MM.1S (cell line): ENCODE data around the gene AHNAK.

Experiments
- DNase-seq: peaks from one replicate; pipeline ENCODE4 v3.0.0-alpha.2; 2015
- H2AFZ ChIP-seq: fragments of 300-600 bp; sonication (generic); 2 replicates; pipeline ENCODE4 v1.6.0; 2016; ENCODE audit warnings: antibody characterized with exemption, low read length
- H3F3A ChIP-seq: fragments of 300-600 bp; sonication (generic); 2 replicates; pipeline ENCODE4 v1.6.1; 2016; ENCODE audit warnings: mild to moderate bottlenecking, antibody characterized with exemption, low read length, moderate library complexity, mixed read lengths; ENCODE audit not compliant: insufficient read depth
- H3K27ac ChIP-seq: fragments of 300-600 bp; sonication (generic); 2 replicates; pipeline ENCODE4 v1.5.1; 2016; ENCODE audit warnings: mild to moderate bottlenecking, low read length
- H3K27me3 ChIP-seq: fragments of 300-600 bp; sonication (generic); replicated peaks from 2 replicates; pipeline ENCODE4 v1.6.0; 2016; ENCODE audit warnings: low read length; ENCODE audit not compliant: insufficient read depth
- H3K36me3 ChIP-seq: fragments of 300-600 bp; sonication (generic); replicated peaks from 2 replicates; pipeline ENCODE4 v1.6.1; 2016; ENCODE audit warnings: mild to moderate bottlenecking, low read length, mixed read lengths; ENCODE audit not compliant: insufficient read depth
- H3K4me1 ChIP-seq: fragments of 300-600 bp; sonication (generic); 2 replicates; pipeline ENCODE4 v1.6.1; 2016; ENCODE audit warnings: low read length, mixed read lengths
- H3K4me2 ChIP-seq: fragments of 300-600 bp; sonication (generic); 2 replicates; pipeline ENCODE4 v1.6.0; 2016; ENCODE audit warnings: low read depth, low read length
- H3K4me3 ChIP-seq: fragments of 300-600 bp; sonication (generic); 2 replicates; pipeline ENCODE4 v1.5.1; 2016; ENCODE audit warnings: low read length, mixed read lengths
- H3K79me2 ChIP-seq: fragments of 300-600 bp; sonication (generic); 2 replicates; pipeline ENCODE4 v1.6.1; 2016; ENCODE audit warnings: mixed run types, low read length, mixed read lengths
- H3K9ac ChIP-seq: fragments of 300-600 bp; sonication (generic); 2 replicates; pipeline ENCODE4 v1.6.1; 2016; ENCODE audit warnings: low read length, mixed read lengths
- H3K9me2 ChIP-seq: fragments of 300-600 bp; sonication (generic); replicated peaks from 2 replicates; pipeline ENCODE4 v1.6.1; 2016; ENCODE audit warnings: mild to moderate bottlenecking, low read length, mixed read lengths; ENCODE audit not compliant: insufficient read depth
- H3K9me3 ChIP-seq: fragments of 300-600 bp; sonication (generic); replicated peaks from 2 replicates; pipeline ENCODE4 v1.6.1; 2016; ENCODE audit warnings: mild to moderate bottlenecking, low read length, mixed read lengths; ENCODE audit not compliant: insufficient read depth
- H4K20me1 ChIP-seq: fragments of 300-600 bp; sonication (generic); 2 replicates; pipeline ENCODE4 v1.6.1; 2016; ENCODE audit warnings: mild to moderate bottlenecking, low read length, moderate library complexity, mixed read lengths; ENCODE audit not compliant: insufficient read depth
- CTCF ChIP-seq: fragments of 300-600 bp; sonication (generic); IDR thresholded peaks from 2 replicates; pipeline ENCODE4 v1.5.1; 2016; ENCODE audit warnings: antibody characterized with exemption, low read length, mixed read lengths
- EZH2 ChIP-seq: fragments of 300-600 bp; sonication (generic); optimal IDR thresholded peaks from 2 replicates; pipeline ENCODE3; 2017; ENCODE audit warnings: low read depth, mild to moderate bottlenecking, antibody characterized with exemption, low read length, mixed read lengths
- EZH2phosphoT487 ChIP-seq: fragments of 300-600 bp; sonication (generic); IDR thresholded peaks from 2 replicates; pipeline ENCODE4 v1.6.1; 2018; ENCODE audit warnings: antibody characterized with exemption, low read length

The AHNAK gene

GRCh38 chr11:62506413-62507124 is 40.0 kb downstream of the AHNAK start:
- H3K79me2 ChIP-seq = no peaks in the 10 kb centered on the region
- peaks cover 10% of the 10 kb centered on the region for H3K4me1 ChIP-seq
- no peaks in the 10 kb centered on the region for H3K9me2 ChIP-seq
- no peak overlapping the region for H2AFZ ChIP-seq
- H3K27ac ChIP-seq = no peak overlapping the region
- no peaks in the 10 kb centered on the region for H3K27me3 ChIP-seq
- no peaks in the 10 kb centered on the region for H3F3A ChIP-seq
- no peaks in the 10 kb centered on the region for H4K20me1 ChIP-seq
- no peak for DNase-seq
- TF ChIP-seq CTCF (no peak), EZH2phosphoT487 (no peak), EZH2 (no peak)
- no peak overlapping the region for H3K4me2 ChIP-seq
- H3K4me3 ChIP-seq = no peak overlapping the region
- no peak overlapping the region for H3K9ac ChIP-seq
- H3K9me3 ChIP-seq = no peaks in the 10 kb centered on the region
- H3K36me3 ChIP-seq = no peaks in the 10 kb centered on the region

GRCh38 chr11:62505440-62506091 is 41.0 kb downstream of the AHNAK start:
- no peaks in the 10 kb centered on the region for H3K36me3 ChIP-seq
- H3K9me3 ChIP-seq = no peaks in the 10 kb centered on the region
- H3F3A ChIP-seq = no peaks in the 10 kb centered on the region
- no peak overlapping the region for H3K27ac ChIP-seq
- H3K27me3 ChIP-seq = no peaks in the 10 kb centered on the region
- H3K4me1 ChIP-seq = peaks cover 10% of the 10 kb centered on the region
- no peak overlapping the region for H2AFZ ChIP-seq
- TF ChIP-seq EZH2phosphoT487 (no peak), EZH2 (no peak), CTCF (no peak)
- no peak overlapping the region for H3K4me2 ChIP-seq
- H3K4me3 ChIP-seq = no peak overlapping the region
- H3K79me2 ChIP-seq = no peaks in the 10 kb centered on the region
- no peak overlapping the region for H3K9ac ChIP-seq
- no peaks in the 10 kb centered on the region for H4K20me1 ChIP-seq
- H3K9me2 ChIP-seq = no peaks in the 10 kb centered on the region
- no peak for DNase-seq

- Histone ChIP-seq H3K9me3 (no peaks in the 10 kb centered on the region), H3K9ac (no peak overlapping the region), H3K4me3 (no peak overlapping the region), H4K20me1 (no peaks in the 10 kb centered on the region), H3K36me3 (no peaks in the 10 kb centered on the region), H3K4me2 (no peak overlapping the region), H3K27me3 (no peaks in the 10 kb centered on the region), H3K9me2 (no peaks in the 10 kb centered on the region), H3K4me1 (peaks cover 10% of the 10 kb centered on the region), H3K79me2 (no peaks in the 10 kb centered on the region), H2AFZ (no peak overlapping the region), H3K27ac (no peak overlapping the region), H3F3A (no peaks in the 10 kb centered on the region)
- TF ChIP-seq EZH2 = no peak
- TF ChIP-seq CTCF = no peak
- no peak for DNase-seq
These were observed 41.6 kb downstream of the AHNAK start for GRCh38 chr11:62505059-62505439.
